Activated CD8-positive, alpha-beta memory T cell treated with anti-CD3 and anti-CD28 coated beads for 48 hours (primary cell): Measurements from ENCODE around the gene CACNA2D1.
"Not testable (repeated sequence)": the region's sequence is repeated elsewhere in the genome, so short reads cannot be mapped to it uniquely, and the experiment has no call there.

Source experiments
- DNase-seq, 3 experiments: peaks; one replicate each; pipeline ENCODE4 v3.0.0-alpha.2; 2020; ENCODE audit warnings: low read depth in 2 of 3, low spot score in 2 of 3

Gene CACNA2D1

DNA sequence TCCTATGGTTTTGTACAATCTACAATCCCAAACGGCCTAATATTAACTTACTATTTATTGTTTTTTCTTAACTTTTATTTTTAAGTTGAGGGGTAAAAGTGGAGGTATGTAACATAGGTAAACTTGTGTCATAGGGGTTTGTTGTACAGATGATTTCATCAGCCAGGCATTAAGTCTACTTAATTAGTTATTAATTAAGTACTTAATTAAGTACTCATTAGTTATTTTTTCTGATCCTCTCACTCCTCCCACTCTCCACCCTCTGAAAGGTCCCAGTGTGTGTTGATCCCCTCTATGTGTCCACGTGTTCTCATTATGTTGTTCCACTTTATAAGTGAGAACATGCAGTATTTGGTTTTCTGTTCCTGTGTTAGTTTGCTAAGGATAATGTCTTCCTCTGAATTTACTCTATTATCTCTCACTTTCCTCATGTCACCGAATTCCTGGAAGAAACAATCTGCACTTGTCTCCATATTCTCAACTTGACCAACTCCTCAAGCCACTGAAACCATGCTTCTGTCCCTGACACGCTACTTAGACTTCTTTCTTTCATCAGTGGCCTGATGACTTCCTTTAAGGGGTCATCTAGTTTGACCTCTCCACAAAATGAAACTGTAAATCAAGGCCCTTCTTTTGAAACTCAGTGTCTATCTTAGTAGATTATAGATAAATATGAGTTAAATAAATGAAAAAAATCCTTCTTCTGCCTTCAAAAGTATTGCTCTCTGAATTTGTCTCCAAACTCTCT is 9.1 kb downstream of the CACNA2D1 start:
- no peak for DNase-seq

DNA sequence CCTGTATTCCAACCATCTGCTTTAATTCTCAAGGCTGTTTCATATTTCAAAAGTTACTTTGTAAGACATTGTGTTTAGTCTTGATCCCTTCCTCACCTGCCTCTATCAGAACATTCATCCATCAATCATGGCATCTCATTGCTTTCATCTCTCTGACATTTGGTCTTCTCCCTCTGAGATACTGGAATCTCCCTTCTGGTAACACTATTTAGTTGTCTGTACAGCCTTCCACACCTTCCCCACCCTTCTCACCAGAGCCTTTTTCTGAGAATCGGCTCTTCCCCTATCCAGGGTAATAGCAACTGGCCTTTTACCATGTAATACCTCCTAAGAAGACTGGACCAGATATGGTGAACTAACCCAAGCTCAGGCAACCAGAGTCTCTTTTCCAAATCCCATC is 10.1 kb downstream of the CACNA2D1 start:
- no peak for DNase-seq

DNA sequence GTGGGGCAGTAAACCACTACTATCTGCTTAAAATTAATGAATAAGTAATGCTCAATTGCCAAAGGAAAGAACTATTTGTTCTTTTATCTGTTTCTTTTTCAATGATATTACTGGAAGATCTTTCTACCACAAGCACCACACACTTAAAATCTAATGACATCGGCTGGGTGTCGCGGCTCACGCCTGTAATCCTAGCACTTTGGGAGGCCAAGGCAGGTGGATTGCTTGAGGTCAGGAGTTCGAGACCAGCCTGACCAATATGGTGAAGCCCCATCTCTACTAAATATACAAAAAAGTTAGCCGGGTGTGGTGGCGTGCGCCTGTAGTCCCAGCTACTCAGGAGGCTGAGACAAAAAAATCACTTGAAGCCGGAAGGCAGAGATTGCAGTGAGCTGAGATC is 10.8 kb downstream of the CACNA2D1 start:
- not testable (repeated sequence) for DNase-seq

DNA sequence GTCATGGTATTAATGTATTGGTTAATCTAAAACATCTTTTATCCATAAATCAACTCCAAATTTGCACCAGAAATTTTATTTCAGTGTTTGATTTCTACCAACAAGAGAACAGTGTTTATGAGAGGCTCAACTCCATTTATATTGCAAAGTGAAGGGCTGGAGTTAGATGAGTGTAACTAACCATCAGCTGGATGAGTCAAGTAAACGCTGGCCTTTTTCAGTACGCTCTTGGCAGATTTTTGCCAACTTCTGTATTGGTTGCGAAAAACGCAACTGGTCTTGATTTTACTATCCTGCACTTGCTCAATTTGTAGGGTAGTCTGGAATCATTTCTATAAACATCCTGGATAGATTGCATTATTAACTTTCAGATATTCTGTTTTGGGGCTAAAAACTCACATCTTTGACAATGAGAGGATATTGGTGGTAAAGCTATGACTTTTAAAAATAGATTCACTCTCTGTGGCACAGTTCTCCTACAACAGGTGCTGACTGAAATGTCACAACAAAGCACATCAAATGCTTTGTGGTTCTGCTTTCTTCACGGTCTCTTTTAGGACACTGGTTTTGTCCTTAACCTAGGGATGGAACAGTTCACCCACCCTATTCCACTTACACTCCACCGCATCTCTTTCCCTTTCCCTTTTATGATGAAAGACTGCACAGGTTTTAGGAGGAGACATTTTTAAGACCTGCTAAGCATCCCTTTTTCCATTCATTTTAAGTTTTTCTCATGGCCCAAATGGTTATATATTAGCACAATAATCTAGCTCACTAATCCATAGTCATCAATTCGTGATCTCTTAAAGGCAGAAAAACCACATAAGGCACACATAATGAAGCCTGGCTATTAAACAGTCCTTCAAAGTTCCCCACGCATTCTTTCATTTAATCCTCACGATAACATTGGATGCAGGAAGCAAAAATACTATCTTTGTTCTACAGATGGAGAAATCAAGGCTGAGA is 12.8 kb downstream of the CACNA2D1 start:
- no peak for DNase-seq

DNA sequence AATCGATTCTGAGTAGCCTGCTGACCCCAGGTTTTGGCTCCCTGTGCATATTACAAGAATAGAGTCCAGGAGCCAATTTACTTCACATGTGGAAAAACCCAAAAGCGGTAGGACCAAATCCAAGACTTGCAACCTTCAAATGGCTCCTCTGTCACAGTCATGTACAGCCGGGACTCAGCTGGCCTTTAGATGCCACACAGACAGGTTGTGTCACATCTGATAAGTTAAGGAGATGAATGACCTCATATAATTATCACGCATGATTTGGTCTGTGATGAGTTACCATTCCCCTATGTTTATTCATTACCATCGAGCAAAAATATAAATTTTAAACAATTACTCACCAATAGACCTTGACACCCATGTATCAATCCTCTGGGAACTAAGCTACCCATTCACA is 14.2 kb downstream of the CACNA2D1 start:
- no peak for DNase-seq

DNA sequence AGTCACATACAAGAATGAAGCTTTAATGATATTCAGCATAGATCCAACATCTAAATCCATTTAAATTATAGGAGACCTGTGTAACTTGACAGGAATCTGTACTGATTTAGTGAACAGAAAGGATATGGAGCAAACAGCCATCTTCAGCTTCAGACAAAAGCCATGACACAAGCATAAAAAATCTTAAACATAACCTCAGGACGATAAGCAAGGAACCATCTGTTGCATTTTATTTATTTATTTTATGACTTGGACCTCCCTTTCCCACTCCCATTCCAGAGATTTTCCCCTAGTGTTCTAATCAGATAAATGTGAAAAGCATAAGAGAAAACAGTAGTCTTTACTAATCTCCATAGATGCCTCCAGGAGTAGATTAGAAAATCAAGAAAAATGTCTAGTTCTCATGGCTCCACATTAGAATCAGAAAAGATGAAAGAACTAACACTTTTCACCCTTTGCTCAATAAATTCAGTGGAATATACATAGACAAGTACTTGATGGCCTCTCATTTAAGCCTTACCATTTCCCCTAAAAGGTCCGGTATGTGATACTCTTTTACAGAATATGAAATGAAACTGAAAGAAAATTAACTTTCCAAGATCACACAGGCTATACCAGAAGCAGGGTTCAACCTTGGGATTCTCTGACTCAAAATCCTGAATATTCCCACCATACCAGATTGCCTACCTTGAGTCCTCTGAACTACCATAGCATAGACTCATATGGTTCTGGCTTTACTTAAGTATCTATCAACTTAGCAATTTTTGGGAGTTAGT is 15.2 kb downstream of the CACNA2D1 start:
- no peak for DNase-seq

DNA sequence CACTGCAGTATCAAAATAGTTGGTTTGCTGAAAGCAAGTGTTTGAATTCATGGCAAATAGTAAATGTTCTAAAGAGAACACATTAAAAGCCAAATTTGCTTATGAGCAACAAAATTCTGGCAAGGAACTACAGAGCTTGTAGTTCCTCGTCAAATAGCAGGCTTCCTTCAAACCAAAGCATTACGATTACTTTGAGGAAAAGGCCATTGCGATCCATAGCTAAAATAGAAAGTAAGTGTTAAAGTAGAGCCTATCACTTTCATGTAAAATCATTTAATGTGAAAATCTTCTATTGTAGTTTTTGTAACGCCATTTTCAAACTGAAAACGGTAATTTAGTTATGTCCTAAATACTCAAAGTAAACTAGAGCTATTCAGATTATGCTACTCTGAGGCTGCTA is 20.1 kb downstream of the CACNA2D1 start:
- no peak for DNase-seq

DNA sequence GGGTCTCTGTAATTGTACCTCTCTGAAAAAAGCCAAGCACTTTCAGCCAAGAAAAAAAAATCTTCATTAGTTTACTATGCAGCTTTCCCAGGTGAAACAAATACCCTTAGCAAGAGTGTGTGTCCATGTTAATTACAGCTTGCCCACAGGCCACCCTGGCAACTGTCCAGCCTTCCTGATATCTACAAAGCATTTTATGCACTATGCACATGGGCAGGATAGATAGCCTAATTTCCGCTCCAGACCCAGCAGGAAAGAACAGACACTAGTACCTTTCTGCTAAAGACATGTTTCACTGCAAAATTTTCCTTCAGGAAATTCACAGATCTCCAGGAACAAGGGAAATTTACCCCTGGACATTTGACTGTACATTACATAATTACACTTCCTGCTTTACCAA is 24.4 kb downstream of the CACNA2D1 start:
- no peak for DNase-seq

DNA sequence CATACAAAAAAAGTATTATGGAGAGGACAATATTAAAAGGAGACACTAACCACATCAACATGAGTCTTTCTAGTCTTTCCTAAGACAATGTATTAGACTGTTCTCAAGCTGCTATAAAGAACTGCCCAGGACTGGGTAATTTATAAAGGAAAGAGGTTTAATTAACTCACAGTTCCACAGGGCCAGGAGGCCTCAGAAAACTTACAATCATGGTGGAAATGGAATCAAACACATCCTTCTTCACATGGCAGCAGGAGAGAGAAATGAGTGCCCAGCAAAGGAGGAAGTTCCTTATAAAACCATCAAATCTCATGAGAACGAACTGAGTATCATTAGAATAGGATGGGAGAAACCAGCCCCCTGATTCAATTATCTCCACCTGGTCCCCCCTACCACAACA is 25.7 kb downstream of the CACNA2D1 start:
- no peak for DNase-seq

DNA sequence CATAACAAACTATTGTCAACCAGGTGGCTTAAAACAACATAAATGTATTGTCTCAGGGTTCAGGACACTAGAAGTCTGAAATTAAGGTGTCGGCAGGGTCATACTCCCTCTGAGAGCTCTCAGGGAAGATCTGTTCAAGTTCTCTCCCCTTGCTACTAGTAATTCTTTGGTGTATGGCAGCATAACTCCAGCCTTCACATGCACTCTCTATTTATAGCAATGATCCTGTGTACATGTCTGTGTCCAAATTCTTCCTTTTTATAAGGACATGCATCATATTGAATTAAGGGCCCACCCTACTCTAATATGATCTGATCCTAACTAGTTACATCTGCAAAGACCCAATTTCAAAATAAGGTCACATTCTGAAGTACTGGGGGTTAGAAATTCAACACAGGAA is 27.2 kb downstream of the CACNA2D1 start:
- no peak for DNase-seq

DNA sequence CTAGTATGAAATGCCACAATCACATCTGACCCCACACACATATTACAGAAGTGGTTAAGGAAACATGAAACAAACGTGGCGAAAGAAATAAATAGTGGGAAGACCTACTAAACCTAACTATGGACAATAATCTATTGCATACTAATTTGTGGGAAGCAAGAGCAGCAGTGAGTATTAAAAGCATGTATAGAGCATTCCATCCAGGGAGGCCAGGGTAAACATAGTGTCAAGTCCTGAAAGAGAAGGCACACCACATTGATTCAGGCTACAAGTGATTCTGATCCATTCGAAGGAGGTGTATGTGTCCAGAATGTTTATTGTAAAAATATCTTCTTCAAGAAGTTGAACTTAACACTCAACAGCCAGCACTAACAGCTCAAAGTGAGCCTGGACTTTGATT is 29.2 kb downstream of the CACNA2D1 start:
- DNase-seq = no peak

DNA sequence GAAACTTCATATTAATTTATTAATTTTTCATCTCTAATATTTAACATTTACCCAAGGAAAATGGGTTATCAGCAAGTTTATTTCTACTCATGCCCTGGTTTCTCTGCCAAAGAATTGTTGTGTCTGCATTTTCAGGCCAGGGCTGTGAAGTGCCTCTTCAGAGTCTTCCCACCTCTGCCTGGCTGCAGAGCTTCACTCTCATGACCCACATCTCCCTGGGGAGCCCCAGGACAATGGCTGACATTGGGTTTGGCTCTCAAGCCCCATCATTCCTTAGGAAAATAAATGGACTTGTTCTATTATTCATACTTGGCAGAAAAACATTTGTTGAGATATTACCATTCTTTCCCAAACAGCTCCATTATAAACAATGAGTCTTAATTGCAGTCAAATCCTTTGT is 30.3 kb downstream of the CACNA2D1 start:
- no peak for DNase-seq

DNA sequence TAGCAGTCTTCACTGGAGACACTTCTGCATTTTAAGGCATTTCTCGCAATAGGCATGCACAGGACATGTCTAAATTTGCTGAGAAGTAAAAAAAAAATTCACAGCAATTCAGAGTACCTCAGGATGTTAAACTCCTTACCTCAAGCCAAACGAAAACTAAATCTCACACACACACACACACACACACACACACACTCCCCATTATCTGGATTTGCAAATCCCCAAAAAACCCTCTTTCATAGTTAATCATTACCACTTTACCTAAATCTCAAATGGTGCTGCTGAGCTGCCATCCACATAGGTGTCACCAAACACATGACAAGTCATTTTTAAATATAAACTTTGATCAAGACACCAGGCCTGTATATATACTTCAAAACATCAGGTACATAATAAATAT is 31.8 kb downstream of the CACNA2D1 start:
- no peak for DNase-seq

DNA sequence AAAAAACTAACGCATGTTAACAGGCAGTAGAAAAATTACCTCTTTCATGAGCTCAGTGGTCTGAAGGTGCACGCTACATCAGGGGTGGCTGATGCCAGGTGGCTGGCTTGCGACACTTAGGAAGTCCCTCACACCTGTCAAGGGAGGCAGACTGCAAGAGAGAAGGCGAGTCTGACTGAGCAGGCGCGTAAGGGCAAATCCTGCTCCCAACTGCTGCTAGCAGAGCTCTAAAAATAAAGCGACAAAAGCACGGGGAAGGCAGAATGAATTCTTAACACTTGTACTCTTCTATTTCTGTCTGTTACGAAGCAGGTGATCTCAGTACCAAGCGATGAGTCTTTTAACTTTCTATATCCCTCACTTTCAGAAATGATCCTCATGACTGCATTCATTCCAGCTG is 33.1 kb downstream of the CACNA2D1 start:
- DNase-seq = no peak

DNA sequence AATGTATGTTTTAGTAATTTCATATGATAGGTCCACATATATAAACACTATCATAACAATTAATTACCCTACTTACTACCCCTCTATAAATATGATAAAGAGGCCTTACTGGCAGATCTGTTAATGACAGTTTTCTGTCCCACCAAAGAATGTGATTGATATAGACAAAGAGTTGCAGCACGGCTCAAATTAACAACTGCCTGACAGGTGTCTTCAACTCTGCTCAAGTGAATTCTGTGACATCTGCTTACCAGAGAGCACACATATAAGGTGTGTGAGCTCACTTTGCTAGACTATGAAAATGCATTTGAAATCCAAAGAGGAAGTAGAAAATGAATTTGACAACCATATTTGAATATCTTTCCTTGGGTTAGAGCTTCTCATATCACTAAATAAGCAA is 36.6 kb downstream of the CACNA2D1 start:
- no peak for DNase-seq

DNA sequence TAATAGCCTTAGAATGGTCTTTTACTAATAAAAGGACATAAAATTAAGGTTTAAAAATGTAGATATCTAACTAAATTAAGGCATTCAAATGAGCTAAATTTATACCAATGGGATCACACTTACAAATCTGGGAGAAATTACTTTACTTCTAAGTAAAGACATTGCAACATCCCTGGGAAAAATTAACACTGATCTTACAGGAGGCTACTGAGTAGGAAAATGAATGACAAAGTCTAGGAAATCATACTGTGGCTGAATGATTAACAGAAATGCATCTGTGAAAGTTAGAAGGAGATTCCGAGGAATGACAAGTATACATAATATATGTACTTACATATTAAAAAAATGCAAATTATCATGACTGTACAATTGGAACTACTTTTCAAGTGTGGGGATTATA is 38.3 kb downstream of the CACNA2D1 start:
- DNase-seq = no peak

DNA sequence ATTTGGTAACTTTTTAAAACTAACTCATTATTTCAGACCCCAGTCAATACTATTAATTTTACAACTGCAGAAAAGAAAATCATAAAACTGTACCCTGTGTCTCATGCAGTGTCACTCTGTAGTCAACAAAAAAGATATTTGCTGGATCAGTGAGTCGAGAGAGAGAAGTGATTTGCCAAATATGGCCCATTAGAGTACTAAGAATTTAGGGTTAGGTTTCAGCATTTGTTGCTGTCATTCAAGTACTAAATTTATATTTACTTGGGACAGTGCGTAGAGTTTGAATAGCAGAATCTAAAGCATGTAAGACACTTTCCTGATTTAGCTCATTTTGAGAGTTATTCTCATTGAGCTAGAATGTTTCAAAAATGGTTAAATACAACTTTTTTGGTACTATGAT is 38.9 kb downstream of the CACNA2D1 start:
- no peak for DNase-seq

DNA sequence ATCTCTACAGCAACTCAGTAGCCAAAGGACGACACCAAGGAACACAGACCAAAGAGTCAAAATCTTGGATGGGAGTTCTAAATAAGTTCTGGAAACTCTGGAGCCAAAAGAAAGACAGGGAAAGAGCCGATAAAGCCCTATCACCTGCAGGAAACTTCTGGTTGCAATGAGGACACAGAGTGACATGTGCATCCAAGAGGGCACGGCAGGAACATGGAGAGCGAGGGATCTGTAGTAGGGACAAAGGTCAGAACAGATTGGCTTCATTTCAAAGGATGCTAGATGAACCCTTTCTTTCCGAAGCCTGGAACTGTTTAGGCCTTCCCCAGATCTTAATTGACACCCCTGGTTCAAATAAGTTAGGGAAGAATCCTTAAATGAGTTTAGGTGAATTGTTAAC is 39.5 kb downstream of the CACNA2D1 start:
- DNase-seq = no peak

DNA sequence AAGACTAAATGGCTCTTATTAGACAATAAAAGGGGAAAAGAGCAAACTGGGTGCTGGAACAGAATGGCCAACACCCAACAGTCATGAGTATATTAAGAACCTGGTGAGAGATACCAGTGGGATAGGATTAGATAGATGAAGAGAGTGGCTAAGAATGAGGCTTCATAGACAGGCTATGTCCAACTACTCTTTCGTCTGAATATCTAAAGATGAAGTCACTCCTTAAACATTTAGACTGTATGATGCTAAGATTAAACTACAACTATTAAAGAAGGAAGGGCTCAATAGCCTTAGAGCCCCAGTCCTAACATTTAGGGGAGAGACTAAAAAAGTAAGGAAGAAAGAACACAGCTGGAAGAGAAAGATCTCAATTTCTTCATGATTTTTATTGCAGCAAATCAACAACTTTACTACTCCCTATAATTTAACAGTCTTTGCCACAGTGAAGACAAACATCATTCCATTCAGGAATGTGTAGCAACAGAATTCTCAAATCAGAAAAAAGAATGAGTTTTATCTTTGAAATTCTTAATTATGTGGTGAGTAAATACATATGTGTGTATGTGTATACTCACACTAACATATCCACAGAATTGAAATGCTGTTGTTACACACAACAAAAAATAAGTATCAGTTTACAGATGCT is 45.6 kb downstream of the CACNA2D1 start:
- DNase-seq = no peak

DNA sequence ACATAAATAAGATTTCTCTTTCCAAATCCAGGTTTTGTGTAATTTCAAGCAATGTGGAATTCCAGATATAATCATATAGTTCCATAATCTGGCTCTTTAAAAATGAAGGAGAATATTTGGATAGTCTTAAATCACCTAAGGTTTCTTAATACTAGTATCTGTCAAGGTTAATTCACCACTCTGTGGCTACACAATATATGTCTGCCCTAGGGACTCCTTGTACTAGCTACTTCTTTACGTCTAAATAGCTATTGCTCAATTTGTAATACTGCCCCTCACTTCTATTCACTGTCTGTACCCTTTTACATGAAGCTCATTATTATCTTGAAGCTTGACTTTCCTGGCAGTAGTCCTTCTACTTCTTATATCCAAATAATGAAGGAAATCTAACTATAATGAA is 47.2 kb downstream of the CACNA2D1 start:
- DNase-seq = no peak

DNA sequence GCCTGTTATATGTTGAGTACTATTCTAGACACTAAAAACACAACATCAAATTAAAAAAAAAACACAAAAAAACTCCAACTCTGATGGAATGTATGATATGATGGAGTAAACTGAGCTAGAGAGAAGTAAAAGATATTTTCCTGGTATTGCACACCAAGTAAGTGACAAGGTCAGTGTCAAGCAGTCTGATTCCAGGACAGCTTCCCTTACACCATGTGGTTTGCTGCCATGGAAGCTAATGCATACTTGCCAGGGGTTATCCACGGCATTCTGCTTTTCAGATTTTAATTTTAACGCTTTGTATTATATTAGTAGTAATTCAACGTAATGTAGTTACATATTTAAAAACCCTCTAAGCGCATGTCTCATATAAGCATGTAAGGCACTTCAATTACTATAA is 48.4 kb downstream of the CACNA2D1 start:
- no peak for DNase-seq
